ENCODE data around the gene IFI27L1.
A peak's percentile ranks its signal among the peaks of the same experiment; 100 is the strongest.

IFI27L1 gene

GRCh38 chr14:94103554-94104150 is 22.5 kb downstream of the IFI27L1 start:
- H3K4me3 ChIP-seq (ENCODE audit: severe bottlenecking) = no peak overlapping the region
- H3K27me3 ChIP-seq (ENCODE audit: insufficient read depth, poor library complexity, severe bottlenecking) = no peaks in the 10 kb centered on the region
- H3K27ac ChIP-seq (ENCODE audit: poor library complexity, severe bottlenecking) = no peak overlapping the region
- H3K9me3 ChIP-seq (ENCODE audit: severe bottlenecking) = no peaks in the 10 kb centered on the region
- no peak for ATAC-seq (ENCODE audit: low read depth)
- H3K4me1 ChIP-seq (ENCODE audit: insufficient read depth, poor library complexity, severe bottlenecking) = no peaks in the 10 kb centered on the region
- TF ChIP-seq CTCF (IDR thresholded peaks at IDR 0.05; ENCODE audit: poor library complexity, severe bottlenecking) = no peak
- DNase-seq (ENCODE audit: low spot score) = no peak
- no peaks in the 10 kb centered on the region for H3K36me3 ChIP-seq (ENCODE audit: low read depth)

DNA sequence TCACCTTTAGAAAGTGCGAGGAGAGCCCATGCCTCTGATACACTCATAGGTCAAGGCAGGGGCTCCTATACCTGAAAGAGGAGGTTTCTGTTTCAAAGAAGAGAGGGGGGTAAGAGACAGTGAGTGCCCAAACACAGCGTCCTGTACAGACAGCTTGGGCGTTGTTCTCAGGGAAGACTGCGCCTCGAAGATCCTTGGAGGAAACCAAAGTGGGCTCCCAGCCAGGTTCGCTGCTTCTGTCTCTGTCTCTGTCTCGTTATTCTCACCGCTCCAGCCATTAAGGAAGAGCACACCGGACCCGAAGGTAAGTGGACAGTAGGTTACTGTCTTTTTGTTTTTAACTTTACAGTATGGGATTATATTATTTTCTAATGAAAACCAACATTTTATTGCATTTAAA is 23.6 kb downstream of the IFI27L1 start:
- H3K36me3 ChIP-seq (ENCODE audit: low read depth) = no peaks in the 10 kb centered on the region
- H3K4me1 ChIP-seq (ENCODE audit: insufficient read depth, poor library complexity, severe bottlenecking) = no peaks in the 10 kb centered on the region
- H3K27me3 ChIP-seq (ENCODE audit: insufficient read depth, poor library complexity, severe bottlenecking) = no peaks in the 10 kb centered on the region
- TF ChIP-seq CTCF (IDR thresholded peaks at IDR 0.05; ENCODE audit: poor library complexity, severe bottlenecking) = no peak
- no peak overlapping the region for H3K27ac ChIP-seq (ENCODE audit: poor library complexity, severe bottlenecking)
- no peak for ATAC-seq (ENCODE audit: low read depth)
- no peak for DNase-seq (ENCODE audit: low spot score)
- no peak overlapping the region for H3K4me3 ChIP-seq (ENCODE audit: severe bottlenecking)
- H3K9me3 ChIP-seq (ENCODE audit: severe bottlenecking) = no peaks in the 10 kb centered on the region

DNA sequence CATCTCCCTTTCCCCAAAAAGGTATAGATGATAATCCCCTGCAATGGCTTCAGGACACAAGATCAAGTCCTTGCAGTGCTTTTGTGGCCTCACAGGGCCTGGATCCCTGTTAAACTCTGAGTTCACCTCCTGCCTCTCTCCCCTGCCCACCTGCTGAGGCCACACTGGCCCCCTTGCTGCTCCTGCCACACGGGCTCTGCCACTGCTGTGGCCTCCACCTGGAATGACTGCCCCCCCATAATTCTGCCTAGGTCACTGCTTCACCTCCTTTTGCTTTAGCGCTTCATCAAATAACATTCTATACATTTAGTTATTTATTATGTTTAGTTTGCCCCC is 28.8 kb downstream of the IFI27L1 start:
- no peak for ATAC-seq (ENCODE audit: low read depth)
- Histone ChIP-seq H3K4me3 (ENCODE audit: severe bottlenecking) (no peak overlapping the region), H3K4me1 (ENCODE audit: insufficient read depth, poor library complexity, severe bottlenecking) (peaks cover 7% of the 10 kb centered on the region), H3K9me3 (ENCODE audit: severe bottlenecking) (no peaks in the 10 kb centered on the region), H3K36me3 (ENCODE audit: low read depth) (no peaks in the 10 kb centered on the region), H3K27me3 (ENCODE audit: insufficient read depth, poor library complexity, severe bottlenecking) (no peaks in the 10 kb centered on the region), H3K27ac (ENCODE audit: poor library complexity, severe bottlenecking) (no peak overlapping the region)
- DNase-seq (ENCODE audit: low spot score) = no peak
- no peak for TF ChIP-seq CTCF (IDR thresholded peaks at IDR 0.05; ENCODE audit: poor library complexity, severe bottlenecking)

- no peak for TF ChIP-seq CTCF (IDR thresholded peaks at IDR 0.05; ENCODE audit: poor library complexity, severe bottlenecking)
- H3K4me1 ChIP-seq (ENCODE audit: insufficient read depth, poor library complexity, severe bottlenecking) = peaks cover 7% of the 10 kb centered on the region
- H3K9me3 ChIP-seq (ENCODE audit: severe bottlenecking) = no peaks in the 10 kb centered on the region
- ATAC-seq (ENCODE audit: low read depth) (peak; percentile 75), DNase-seq (ENCODE audit: low spot score) (no peak)
- peak within 1 kb of the TSS; percentile 26 for H3K4me3 ChIP-seq (ENCODE audit: severe bottlenecking)
- no peaks in the 10 kb centered on the region for H3K27me3 ChIP-seq (ENCODE audit: insufficient read depth, poor library complexity, severe bottlenecking)
- H3K36me3 ChIP-seq (ENCODE audit: low read depth) = no peaks in the 10 kb centered on the region
- no peak within 1 kb of the TSS for H3K27ac ChIP-seq (ENCODE audit: poor library complexity, severe bottlenecking)
Measured at GRCh38 chr14:94110552-94111181, 29.6 kb downstream of the IFI27L1 start, which contains the start of gene IFI27. Gene IFI27 (plus strand): TSS chr14:94110736.
